ENCODE results near the gene CHKB. TPM values are rescaled to one million over a fixed set of nuclear protein-coding genes. Genes with fewer than 3 reads are reported as not detected.
A peak's percentile ranks its signal among the peaks of the same experiment; 100 is the strongest.

CHKB gene
- polyA plus RNA-seq, 1 donor (not counting 4 experiments of a cell fraction or from before 2014, with no cell fraction given): 49.0 TPM

GRCh38 chr22:50624347-50625130, 41.9 kb upstream of the CHKB start:
- Histone ChIP-seq H3K4me3 (ENCODE audit: control insufficient read depth in 2 of 3, extremely low read depth in 1 of 3, insufficient read depth in 2 of 3, low read depth in 1 of 3, low read length in 3 of 3) (no peak overlapping the region), H3K36me3 (ENCODE audit: control insufficient read depth in 2 of 2, extremely low read depth in 1 of 2, insufficient read depth in 2 of 2, low read length in 2 of 2) (peaks cover 0 to 9% of the 10 kb centered on the region in 2 experiments), H3K4me1 (ENCODE audit: control insufficient read depth, extremely low read depth, insufficient read depth, low read length) (peaks cover 44% of the 10 kb centered on the region), H3K27me3 (ENCODE audit: control insufficient read depth, extremely low read depth, insufficient read depth, low read length) (no peaks in the 10 kb centered on the region), H3K4me2 (ENCODE audit: control insufficient read depth, extremely low read depth, insufficient read depth, low read depth, low read length) (no peak overlapping the region), H3K9me1 (ENCODE audit: control insufficient read depth, extremely low read depth, insufficient read depth, low read length) (no peaks in the 10 kb centered on the region), H3K79me2 (ENCODE audit: control insufficient read depth, insufficient read depth, low read length) (peaks cover 11% of the 10 kb centered on the region), H3K9me3 (ENCODE audit: control insufficient read depth, low read depth, low read length) (no peaks in the 10 kb centered on the region), H2AFZ (ENCODE audit: control insufficient read depth, low read length) (no peak overlapping the region), H3K27ac (ENCODE audit: control insufficient read depth, insufficient read depth, low read length) (no peak overlapping the region), H3K9ac (ENCODE audit: control insufficient read depth, extremely low read depth, insufficient read depth, low read length) (no peak overlapping the region), H4K20me1 (ENCODE audit: control insufficient read depth, extremely low read depth, insufficient read depth, low read length) (no peaks in the 10 kb centered on the region)
- dilution Hi-C loops (cut with MboI; ENCODE audit: extremely low pct_ligation_motif_present, low sequenced_read_pairs): no loop called here
- FAIRE-seq (no peak), DNase-seq (ENCODE audit: low read depth, low spot score) (no peak)
- TF ChIP-seq CTCF (optimal IDR thresholded peaks at IDR 0.05 in 1 of 3, IDR thresholded peaks at IDR 0.05 in 1 of 3, conservative IDR thresholded peaks at IDR 0.05 in 1 of 3; ENCODE audit: extremely low read depth in 1 of 3, insufficient read depth in 2 of 3, low read length in 3 of 3) (no peak), EZH2 (IDR thresholded peaks at IDR 0.05; ENCODE audit: low read length) (no peak)

GRCh38 chr22:50622723-50623327, 40.2 kb upstream of the CHKB start:
- Histone ChIP-seq H3K4me1 (ENCODE audit: control insufficient read depth, extremely low read depth, insufficient read depth, low read length) (peaks cover 37% of the 10 kb centered on the region), H3K36me3 (ENCODE audit: control insufficient read depth in 2 of 2, extremely low read depth in 1 of 2, insufficient read depth in 2 of 2, low read length in 2 of 2) (peaks cover 0 to 9% of the 10 kb centered on the region in 2 experiments), H3K4me2 (ENCODE audit: control insufficient read depth, extremely low read depth, insufficient read depth, low read depth, low read length) (peak overlapping the region; percentile 99), H3K9ac (ENCODE audit: control insufficient read depth, extremely low read depth, insufficient read depth, low read length) (peak overlapping the region; percentile 72), H2AFZ (ENCODE audit: control insufficient read depth, low read length) (peak overlapping the region; percentile 58), H3K27ac (ENCODE audit: control insufficient read depth, insufficient read depth, low read length) (peak overlapping the region; percentile 73), H3K79me2 (ENCODE audit: control insufficient read depth, insufficient read depth, low read length) (peaks cover 11% of the 10 kb centered on the region), H3K9me3 (ENCODE audit: control insufficient read depth, low read depth, low read length) (no peaks in the 10 kb centered on the region), H3K27me3 (ENCODE audit: control insufficient read depth, extremely low read depth, insufficient read depth, low read length) (no peaks in the 10 kb centered on the region), H3K9me1 (ENCODE audit: control insufficient read depth, extremely low read depth, insufficient read depth, low read length) (no peaks in the 10 kb centered on the region), H3K4me3 (ENCODE audit: control insufficient read depth in 2 of 3, extremely low read depth in 1 of 3, insufficient read depth in 2 of 3, low read depth in 1 of 3, low read length in 3 of 3) (no peak overlapping the region), H4K20me1 (ENCODE audit: control insufficient read depth, extremely low read depth, insufficient read depth, low read length) (no peaks in the 10 kb centered on the region)
- dilution Hi-C loops (cut with MboI; ENCODE audit: extremely low pct_ligation_motif_present, low sequenced_read_pairs): no loop called here
- FAIRE-seq (peak; percentile 87), DNase-seq (ENCODE audit: low read depth, low spot score) (no peak)
- TF ChIP-seq EZH2 (IDR thresholded peaks at IDR 0.05; ENCODE audit: low read length) (no peak), CTCF (optimal IDR thresholded peaks at IDR 0.05 in 1 of 3, IDR thresholded peaks at IDR 0.05 in 1 of 3, conservative IDR thresholded peaks at IDR 0.05 in 1 of 3; ENCODE audit: extremely low read depth in 1 of 3, insufficient read depth in 2 of 3, low read length in 3 of 3) (peak; percentile 15 to 43 (median 25))
